Epithelial cell of proximal tubule (primary cell): ENCODE measurements around the gene NDUFAF5. TPM values are rescaled to one million over a fixed set of nuclear protein-coding genes. Genes with fewer than 3 reads are reported as not detected.

Experiments
- DNase-seq: peaks from one replicate; pipeline ENCODE4 v3.0.0-alpha.2; 2011; ENCODE audit warnings: low read depth
- H3K4me3 ChIP-seq: 2 replicates; pipeline ENCODE4 v1.5.1; 2011; ENCODE audit warnings: low read depth, mild to moderate bottlenecking, low read length
- total RNA-seq: library from RNA; depleted of rRNA; stranded (reverse); fragments of >200 nt; gene quantifications from 2 replicates; pipeline ENCODE4 v1.2.3, GENCODE V29; 2015
- TF ChIP-seq, protein P1 (sequence below): conservative IDR thresholded peaks from 2 replicates; pipeline ENCODE4 v1.5.1; 2012; ENCODE audit warnings: low read depth, mild to moderate bottlenecking, low read length

NDUFAF5 gene
- total RNA-seq, 1 donor from 2014 or later: 21.4 TPM

DNA sequence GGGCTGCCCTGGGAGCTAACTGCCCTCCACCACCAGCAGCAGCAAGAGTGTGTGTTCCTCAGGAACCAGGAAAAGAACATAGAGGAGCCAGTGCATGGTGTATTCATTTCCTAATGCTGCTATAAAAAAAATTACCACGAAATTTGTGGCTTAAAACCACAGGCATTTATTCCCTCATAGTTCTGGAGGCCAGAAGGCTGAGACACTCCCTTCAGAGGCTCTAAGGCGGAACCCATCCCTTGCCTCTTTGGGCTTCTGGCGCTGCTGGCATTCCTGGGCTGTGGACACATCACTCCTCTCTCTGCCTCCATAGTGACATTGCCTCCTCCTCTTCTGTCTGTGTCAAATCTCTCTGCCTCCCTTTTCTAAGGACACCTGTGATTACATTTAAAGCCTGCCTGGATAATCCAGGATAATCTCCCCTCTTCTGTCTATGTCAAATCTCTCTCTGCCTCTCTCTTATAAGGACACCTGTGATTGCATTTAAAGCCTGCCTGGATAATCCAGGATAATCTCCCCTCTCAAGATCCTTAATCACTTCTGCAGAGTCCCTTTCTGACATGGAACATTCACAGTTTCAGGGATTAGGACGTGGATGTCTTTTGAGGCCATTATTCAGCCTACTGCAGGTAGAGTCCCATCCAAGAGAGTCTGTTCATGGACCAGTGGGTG is 54.7 kb downstream of the NDUFAF5 start:
- TF ChIP-seq, protein P1, sequence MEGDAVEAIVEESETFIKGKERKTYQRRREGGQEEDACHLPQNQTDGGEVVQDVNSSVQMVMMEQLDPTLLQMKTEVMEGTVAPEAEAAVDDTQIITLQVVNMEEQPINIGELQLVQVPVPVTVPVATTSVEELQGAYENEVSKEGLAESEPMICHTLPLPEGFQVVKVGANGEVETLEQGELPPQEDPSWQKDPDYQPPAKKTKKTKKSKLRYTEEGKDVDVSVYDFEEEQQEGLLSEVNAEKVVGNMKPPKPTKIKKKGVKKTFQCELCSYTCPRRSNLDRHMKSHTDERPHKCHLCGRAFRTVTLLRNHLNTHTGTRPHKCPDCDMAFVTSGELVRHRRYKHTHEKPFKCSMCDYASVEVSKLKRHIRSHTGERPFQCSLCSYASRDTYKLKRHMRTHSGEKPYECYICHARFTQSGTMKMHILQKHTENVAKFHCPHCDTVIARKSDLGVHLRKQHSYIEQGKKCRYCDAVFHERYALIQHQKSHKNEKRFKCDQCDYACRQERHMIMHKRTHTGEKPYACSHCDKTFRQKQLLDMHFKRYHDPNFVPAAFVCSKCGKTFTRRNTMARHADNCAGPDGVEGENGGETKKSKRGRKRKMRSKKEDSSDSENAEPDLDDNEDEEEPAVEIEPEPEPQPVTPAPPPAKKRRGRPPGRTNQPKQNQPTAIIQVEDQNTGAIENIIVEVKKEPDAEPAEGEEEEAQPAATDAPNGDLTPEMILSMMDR: no peak
- H3K4me3 ChIP-seq: no peak overlapping the region
- no peak for DNase-seq

DNA sequence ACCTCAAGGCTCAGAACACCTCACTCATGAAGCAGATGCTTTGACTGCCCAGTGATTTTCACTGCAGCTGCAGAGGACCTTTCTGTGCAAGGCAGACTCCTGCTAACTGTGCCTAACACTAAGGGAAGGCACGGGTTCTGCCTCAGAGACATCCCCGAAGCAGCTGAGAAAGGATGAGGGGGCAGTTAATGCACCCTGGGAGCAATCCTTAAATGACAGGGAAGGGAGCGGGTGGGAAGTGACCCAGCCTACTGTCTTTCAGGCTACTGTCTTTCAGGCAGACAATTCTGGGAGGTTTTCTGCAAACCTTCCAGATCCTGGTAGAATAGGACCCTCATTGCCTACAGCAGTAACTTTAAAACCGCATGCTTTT is 55.3 kb downstream of the NDUFAF5 start:
- TF ChIP-seq, protein P1: no peak
- DNase-seq: no peak
- no peak overlapping the region for H3K4me3 ChIP-seq

DNA sequence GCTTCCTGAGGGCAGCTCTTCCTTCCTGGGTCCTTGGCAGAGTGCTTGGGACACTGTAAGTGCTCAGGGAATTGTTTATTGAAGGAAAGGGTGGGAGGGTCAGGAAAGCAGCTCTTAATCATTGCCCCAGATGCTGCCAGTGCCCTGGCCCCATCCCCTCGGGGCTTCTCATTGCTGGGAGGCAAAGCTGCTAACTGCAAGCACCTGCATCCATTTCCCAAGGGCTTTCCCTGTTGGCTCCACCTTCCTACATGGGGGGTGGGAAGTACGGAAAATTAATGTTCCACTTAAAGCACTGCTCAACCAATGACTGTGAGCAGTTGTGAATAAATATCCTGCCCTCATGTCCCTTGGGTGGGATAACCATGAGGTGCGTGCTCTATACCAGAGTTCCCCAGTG is 56.4 kb downstream of the NDUFAF5 start:
- no peak overlapping the region for H3K4me3 ChIP-seq
- TF ChIP-seq, protein P1: no peak
- no peak for DNase-seq

DNA sequence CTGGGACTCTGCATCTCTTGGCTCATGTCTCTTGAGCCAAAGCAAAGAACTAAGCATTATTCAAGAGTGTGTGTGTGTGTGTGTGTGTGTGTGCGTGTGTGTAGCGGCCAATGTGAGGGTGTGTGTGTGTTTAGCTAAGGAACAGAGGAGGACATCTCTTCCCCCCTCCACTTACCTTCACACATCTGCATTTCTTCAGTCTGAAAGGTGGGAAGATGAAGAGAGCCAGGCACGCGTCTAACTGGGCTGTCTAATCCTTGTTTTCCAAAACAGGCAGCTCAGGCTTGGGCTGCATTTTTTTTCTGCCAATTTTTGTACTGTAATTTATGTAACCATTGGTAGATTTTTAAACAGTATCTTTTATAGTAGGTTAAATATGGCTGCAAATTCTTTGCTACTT is 59.5 kb downstream of the NDUFAF5 start:
- no peak overlapping the region for H3K4me3 ChIP-seq
- TF ChIP-seq, protein P1: no peak
- DNase-seq: no peak

DNA sequence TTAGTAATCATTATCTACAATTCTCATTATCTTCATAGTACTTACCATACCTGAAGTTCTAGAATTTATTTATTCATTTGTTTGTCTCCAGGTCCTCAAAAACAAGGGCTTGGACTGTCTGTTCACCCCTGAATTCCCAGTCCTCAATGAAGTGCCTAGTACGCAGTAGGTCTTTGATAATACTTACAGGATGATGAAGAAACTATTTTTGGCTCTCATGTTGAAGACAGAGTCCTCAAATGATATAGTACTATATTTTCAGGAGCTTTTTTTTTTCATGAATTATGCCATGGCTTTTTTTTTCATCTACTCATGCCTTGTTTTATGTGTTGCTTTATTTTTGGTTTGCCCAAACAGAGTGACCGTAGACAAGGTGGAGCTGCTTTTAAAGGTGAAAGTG is 66.5 kb downstream of the NDUFAF5 start:
- DNase-seq: no peak
- TF ChIP-seq, protein P1: no peak

DNA sequence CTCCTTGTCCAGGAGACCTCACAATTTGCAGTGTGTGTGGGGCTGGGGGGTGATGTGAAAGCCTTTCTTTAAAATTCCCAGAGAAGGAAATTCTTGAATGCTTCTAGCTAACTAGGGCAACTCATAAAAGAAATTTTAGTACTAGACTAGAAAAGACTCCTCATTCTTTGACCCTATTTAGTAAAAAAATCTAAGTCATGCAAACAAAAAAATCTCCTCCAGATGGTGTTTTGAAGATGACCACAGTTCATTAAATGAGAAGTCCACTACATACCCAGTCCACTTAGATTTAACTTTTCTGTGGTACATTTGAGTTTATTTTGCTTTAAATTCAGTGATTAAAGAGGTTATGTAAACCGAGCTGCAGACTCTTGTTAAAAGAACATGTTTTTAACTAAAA is 67.5 kb downstream of the NDUFAF5 start:
- no peak overlapping the region for H3K4me3 ChIP-seq
- TF ChIP-seq, protein P1: no peak
- no peak for DNase-seq

More for the DNA sequence above, 66.5 kb downstream of the NDUFAF5 start:
- no peak overlapping the region for H3K4me3 ChIP-seq

DNA sequence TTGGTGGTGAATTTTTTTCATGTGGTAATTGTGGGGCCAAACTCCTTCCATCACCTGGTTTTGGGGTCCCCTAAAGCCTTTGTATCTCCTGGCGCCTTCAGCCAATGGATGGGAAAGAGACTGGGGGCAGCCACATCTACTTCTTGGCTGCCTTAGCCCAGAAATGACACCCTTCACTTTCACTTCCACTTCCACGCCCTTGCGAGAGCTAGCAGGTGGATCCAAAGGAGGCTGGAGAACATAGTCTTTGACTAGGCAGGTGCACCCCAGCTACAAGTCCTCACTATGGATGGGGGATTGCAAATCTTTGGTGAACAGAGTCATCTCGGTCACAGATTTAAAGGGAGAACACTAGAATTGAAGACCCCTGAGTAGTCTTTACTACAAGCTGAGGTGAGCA is 70.8 kb downstream of the NDUFAF5 start:
- H3K4me3 ChIP-seq: no peak overlapping the region
- no peak for DNase-seq
- TF ChIP-seq, protein P1: no peak
